Activated effector memory CD4-positive, alpha-beta T cell treated with anti-CD3 and anti-CD28 coated beads, Interleukin-2, amount 50 U/mL, for 16 hours (primary cell): ENCODE data around the gene PACSIN3.
"Not testable (repeated sequence)": the region's sequence is repeated elsewhere in the genome, so short reads cannot be mapped to it uniquely, and the experiment has no call there.

Experiments used
- DNase-seq: peaks from one replicate; pipeline ENCODE4 v3.0.0-alpha.2; 2020

The PACSIN3 gene

GRCh38 chr11:47186076-47186699, at the start of gene PACSIN3:
PACSIN3 (minus strand) TSS chr11:47186434; CDS start chr11:47182727, 3,707 bp downstream.
- DNase-seq: peak; percentile 80

- no peak for DNase-seq
These were observed 48.9 kb upstream of the PACSIN3 start for GRCh38 chr11:47235163-47235562.

- peak; percentile 80 for DNase-seq
These were observed 48.5 kb upstream of the PACSIN3 start for GRCh38 chr11:47234669-47235100.

DNA sequence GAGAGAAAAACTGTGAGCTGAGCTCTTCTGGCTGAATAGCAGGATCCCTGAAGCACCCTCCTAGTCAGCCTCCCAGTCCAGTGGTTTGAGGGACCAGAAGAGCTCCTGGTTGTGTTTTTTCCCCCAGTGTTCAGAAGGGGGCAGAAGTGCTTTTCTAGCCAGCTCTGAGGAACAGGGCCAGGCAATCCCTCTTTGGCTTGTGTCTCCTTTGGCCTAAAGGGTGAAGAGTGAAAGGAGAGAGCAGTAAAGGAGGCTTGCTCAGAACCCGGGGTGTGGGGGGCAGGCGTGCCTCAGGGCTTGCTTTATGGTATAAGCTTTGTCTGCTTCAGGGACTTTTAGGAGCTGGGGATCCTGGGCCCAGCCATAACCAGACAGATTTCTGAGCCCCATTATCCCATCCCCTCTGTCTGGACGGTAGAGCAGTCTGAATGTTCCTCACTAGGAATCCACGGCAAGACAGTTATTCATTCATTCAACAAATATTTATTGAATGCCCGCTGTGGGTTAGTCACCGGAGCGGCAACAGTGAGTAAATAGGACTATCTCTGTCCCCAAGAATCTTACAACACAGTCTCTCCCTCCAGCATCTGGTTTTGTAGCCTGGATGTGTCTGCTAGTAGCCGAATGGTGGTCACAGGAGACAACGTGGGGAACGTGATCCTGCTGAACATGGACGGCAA, 47.9 kb upstream of the PACSIN3 start:
- no peak for DNase-seq

GRCh38 chr11:47233051-47233450, 46.8 kb upstream of the PACSIN3 start:
- no peak for DNase-seq

DNA sequence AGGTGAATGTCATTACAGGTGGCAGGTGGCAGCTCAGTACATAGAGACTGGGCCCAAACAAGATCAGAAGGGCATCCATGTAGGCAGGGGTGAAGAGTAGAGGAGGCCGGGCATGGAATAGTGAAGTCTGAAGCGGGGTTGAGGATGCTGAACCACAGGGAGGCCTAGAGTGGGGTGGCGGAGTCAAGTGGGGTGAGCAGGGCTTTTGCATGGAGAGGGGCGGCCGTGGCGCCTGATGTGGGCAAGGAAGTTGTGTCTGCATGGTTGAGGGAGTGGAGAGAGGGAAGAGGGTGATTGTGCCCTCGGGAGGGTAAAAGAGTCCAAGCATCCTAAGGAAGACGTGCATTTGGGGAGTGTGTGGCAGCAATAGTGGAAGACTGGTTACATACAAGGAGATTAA, 42.9 kb upstream of the PACSIN3 start:
- no peak for DNase-seq

DNA sequence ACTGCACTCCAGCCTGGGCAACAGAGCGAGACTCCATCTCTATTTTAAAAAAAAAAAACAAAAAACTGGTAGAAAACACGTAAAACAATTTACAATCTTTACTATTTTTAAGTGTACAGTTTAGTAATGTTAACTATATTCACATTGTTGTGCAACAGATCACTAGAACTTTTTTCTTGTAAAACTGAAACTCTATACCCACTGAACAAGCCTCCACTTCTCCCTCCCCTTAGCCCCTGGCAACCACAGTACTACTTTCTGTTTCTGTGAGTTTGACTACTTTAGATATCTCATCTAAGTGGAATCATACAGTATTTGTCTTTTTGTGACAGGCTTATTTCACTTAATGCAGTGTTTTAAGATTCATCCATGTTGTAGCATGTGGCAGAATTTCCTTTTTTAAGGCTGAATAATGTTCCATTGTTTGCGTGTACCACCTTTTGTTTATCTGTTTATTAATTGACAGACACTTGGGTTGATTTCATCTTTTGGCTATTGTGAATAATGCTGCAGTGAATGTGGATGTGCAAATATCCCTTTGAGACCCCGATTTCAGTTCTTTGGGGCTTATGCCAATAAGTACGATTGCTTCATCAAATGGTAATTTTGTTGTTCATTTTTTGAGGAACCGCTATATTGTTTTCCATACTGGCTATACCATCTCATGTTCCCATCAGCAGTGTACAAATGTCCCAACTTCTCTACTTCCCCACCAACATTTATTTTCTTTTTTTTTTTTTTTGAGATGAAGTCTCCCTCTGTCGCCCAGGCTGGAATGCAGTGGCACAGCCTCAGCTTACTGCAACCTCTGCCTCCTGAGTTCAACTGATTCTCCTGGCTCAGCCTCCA, 39.5 kb upstream of the PACSIN3 start:
- DNase-seq: no peak

DNA sequence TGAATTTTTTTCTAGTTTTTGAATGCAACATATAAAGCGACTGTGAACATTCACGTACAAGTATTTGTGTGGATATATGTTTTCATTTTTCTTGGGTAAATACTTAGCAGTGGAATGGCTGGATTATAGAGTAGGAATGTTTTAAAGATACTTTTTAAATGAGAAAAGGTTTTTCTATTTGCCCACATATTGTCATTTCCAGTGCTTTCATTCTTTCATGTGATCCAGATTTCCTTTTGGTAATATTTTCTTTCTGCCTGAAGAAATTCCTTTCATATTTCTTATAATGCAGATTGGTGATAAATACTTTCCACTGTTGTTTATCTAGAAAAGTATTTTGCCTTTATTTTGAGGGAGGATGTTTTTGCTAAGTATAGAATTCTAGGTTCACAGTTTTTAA, 36.5 kb upstream of the PACSIN3 start:
- DNase-seq: no peak

- no peak for DNase-seq
These were observed 34.2 kb upstream of the PACSIN3 start for GRCh38 chr11:47220401-47220821.

GRCh38 chr11:47216121-47216798, 30.0 kb upstream of the PACSIN3 start:
- peak; percentile 90 for DNase-seq

DNA sequence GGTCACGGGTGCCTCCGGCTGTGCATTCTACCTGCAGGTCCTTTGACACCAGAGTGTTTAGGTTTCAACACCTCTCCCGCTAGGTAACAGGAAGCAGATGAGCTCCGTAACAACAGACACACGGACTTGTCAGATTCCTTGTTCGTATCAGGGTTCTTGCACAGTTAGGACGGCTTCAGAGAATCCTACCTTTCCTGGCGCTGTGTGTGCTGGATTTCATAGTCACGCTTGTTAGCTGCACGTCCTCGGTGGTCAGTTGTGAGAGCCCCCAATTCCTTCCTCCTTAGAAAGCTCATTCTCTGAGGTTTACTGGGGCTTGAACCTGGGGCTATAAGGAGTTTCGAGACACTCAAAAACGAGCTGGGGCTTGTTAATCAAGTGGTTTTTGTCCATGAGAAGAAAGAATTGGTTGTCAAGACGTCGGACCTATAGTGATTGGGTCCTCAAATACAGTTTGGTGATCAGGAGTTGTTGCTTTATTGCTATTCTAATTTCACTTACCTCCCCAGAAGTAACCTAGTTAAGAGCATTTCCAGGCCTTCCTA, 29.2 kb upstream of the PACSIN3 start:
- DNase-seq: no peak

GRCh38 chr11:47213950-47214565, 27.8 kb upstream of the PACSIN3 start:
- DNase-seq: peak; percentile 95

DNA sequence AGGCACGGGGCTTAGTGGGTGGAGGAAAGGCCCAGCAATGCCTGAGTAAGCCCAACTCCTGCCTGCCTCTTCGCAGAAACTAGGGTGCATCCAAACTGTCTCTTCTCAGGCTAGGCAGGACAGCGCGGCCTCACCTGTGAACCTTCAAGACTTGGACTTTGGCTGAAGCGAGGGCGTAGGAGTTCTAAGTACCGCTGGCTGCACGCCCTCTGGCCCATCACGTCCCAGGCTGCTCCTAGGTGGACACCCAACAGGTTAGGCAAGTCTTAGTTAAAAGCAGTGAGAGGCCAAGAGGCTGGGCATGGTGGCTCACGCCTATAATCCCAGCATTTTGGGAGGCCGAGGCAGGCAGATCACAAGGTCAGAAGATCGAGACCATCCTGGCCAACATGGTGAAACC, 26.7 kb upstream of the PACSIN3 start:
- DNase-seq: no peak

DNA sequence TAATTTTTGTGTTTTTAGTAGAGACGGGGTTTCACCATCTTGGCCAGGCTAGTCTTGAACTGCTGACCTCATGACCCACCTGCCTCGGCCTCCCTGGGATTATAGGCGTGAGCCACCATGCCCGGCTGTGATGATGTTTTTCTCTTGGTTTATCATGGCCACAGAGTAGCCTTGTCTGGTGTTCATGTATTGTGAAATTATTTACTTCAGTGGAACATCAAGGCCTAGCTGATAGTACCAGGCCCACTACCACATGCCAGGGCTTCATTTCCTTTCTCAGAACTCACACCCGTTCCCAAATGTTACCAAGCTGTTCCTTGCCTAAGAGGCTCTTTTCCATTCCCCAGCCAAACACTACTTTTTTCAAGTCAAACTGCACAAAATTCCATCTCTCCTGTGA, 22.4 kb upstream of the PACSIN3 start:
- no peak for DNase-seq

DNA sequence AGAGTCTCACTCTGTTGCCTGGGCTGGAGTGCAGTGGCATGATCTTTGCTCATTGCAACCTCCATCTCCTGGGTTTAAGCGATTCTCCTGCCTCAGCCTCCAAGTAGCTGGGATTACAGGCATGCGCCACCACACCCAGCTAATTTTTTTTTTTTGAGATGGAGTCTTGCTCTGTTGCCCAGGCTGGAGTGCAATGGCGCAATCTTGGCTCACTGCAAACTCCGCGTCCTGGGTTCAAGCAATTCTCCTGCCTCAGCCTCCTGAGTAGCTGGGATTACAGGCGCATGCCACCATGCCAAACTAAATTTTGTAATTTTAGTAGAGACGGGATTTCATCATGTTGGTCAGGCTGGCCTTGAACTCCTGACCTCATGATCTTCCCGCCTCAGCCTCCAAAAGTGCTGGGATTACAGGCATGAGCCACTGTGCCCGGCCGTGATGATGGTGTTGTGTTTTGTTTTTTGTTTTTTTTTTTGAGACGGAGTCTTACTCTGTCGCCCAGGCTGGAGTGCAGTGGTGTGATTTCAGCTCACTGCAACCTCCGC, 21.8 kb upstream of the PACSIN3 start:
- DNase-seq: not testable (repeated sequence)

- DNase-seq: no peak
These were observed 21.2 kb upstream of the PACSIN3 start for GRCh38 chr11:47207459-47207858.

GRCh38 chr11:47206577-47206976, 20.3 kb upstream of the PACSIN3 start:
- DNase-seq: not testable (repeated sequence)

DNA sequence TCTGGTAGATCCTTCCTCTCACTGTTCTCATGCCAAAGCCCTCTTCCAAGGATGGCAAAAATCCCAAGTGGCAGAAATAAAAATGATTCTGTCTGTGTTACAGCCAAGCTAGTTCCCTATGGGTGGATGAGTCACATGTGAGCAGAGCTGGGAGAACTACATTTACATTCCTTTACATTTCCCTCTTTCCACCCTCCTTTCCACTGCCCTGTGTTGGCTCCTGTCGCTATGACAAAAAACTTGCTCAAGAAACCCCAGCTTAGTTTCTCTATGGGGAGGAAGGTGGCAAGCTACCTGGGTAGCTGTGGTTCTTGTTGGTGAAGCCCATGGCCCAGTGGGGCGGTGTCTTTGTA, 18.4 kb upstream of the PACSIN3 start:
- no peak for DNase-seq

- DNase-seq: no peak
These were observed 16.3 kb upstream of the PACSIN3 start for GRCh38 chr11:47202576-47202975.

- no peak for DNase-seq
These were observed 14.8 kb upstream of the PACSIN3 start for GRCh38 chr11:47201015-47201414.

GRCh38 chr11:47198161-47198560, 11.9 kb upstream of the PACSIN3 start:
- DNase-seq: not testable (repeated sequence)

GRCh38 chr11:47192111-47192510, 5.9 kb upstream of the PACSIN3 start:
- no peak for DNase-seq
